GM13976 (cell line): Measurements from ENCODE around the gene RUNX2.

Experiments
- DNase-seq: peaks from one replicate; pipeline ENCODE4 v3.0.0; 2012; ENCODE audit warnings: low spot score
- CTCF ChIP-seq: IDR thresholded peaks from 2 replicates; pipeline ENCODE4 v1.5.1; 2012; ENCODE audit warnings: borderline replicate concordance, mild to moderate bottlenecking; ENCODE audit not compliant: insufficient read depth; ENCODE audit errors: extremely low read depth, missing control alignments, control extremely low read depth
- in situ Hi-C: fragments of 300-500 bp; cut with MboI; formaldehyde crosslinking; loops from one replicate; pipeline ENCODE4 v1.12.0; 2022; ENCODE audit warnings: low sequenced_read_pairs, mixed read lengths, inconsistent platforms; ENCODE audit not compliant: unreplicated experiment

Gene RUNX2

GRCh38 chr6:45421709-45422502, 93.8 kb downstream of the RUNX2 start:
- TF ChIP-seq CTCF: peak; percentile 28
- in situ Hi-C loops: loop anchor here (25.0 kb wide), 1 partner anchor 760 kb away; no protein-coding TSS in a partner anchor

GRCh38 chr6:45422503-45423110, 94.5 kb downstream of the RUNX2 start:
- in situ Hi-C loops: loop anchor here (25.0 kb wide), 1 partner anchor 760 kb away; no protein-coding TSS in a partner anchor
- TF ChIP-seq CTCF: no peak
- DNase-seq: peak; percentile 26

More at GRCh38 chr6:45421709-45422502, 93.8 kb downstream of the RUNX2 start:
- DNase-seq: peak; percentile 54

- peak; percentile 33 for DNase-seq
- TF ChIP-seq CTCF: no peak
- in situ Hi-C loops: loop anchor here (25.0 kb wide), 1 partner anchor 761 kb away; no protein-coding TSS in a partner anchor
Measured at GRCh38 chr6:45423111-45423823, 95.1 kb downstream of the RUNX2 start.

- in situ Hi-C loops: loop anchor here (25.0 kb wide), 1 partner anchor 762 kb away; no protein-coding TSS in a partner anchor
- no peak for DNase-seq
- TF ChIP-seq CTCF: no peak
Measured at GRCh38 chr6:45423824-45424450, 95.8 kb downstream of the RUNX2 start.

- in situ Hi-C loops: loop anchor here (25.0 kb wide), 1 partner anchor 762 kb away; no protein-coding TSS in a partner anchor
- TF ChIP-seq CTCF: no peak
- no peak for DNase-seq
Measured at GRCh38 chr6:45424451-45424861, 96.3 kb downstream of the RUNX2 start.

GRCh38 chr6:45426251-45426650, 98.1 kb downstream of the RUNX2 start:
- no peak for DNase-seq
- no peak for TF ChIP-seq CTCF
- in situ Hi-C loops: loop anchor here (25.0 kb wide), 1 partner anchor 286 kb away; no protein-coding TSS in a partner anchor
